Brain microvascular endothelial cell (primary cell): ENCODE data around the gene GSTO1.
A peak's percentile ranks its signal among the peaks of the same experiment; 100 is the strongest.

Experiments
- DNase-seq: peaks from one replicate; pipeline ENCODE4 v3.0.0-alpha.2; 2020
- H3K27ac ChIP-seq: fragments of 250-450 bp; sonication (Bioruptor Pico); 2 replicates; pipeline ENCODE4 v1.5.1; 2020; ENCODE audit warnings: mild to moderate bottlenecking, moderate library complexity
- H3K27me3 ChIP-seq: fragments of 250-450 bp; sonication (Bioruptor Pico); replicated peaks from 2 replicates; pipeline ENCODE4 v1.5.1; 2020; ENCODE audit warnings: mild to moderate bottlenecking
- H3K36me3 ChIP-seq: fragments of 250-450 bp; sonication (Bioruptor Pico); replicated peaks from 2 replicates; pipeline ENCODE4 v1.5.1; 2020; ENCODE audit warnings: mild to moderate bottlenecking
- H3K4me3 ChIP-seq: 2 replicates; pipeline ENCODE4 v1.5.1; 2011; ENCODE audit warnings: low read depth, mild to moderate bottlenecking, control low read depth, low read length, moderate library complexity
- CTCF ChIP-seq: IDR thresholded peaks from 2 replicates; pipeline ENCODE4 v1.5.1; 2011; ENCODE audit warnings: low read depth, mild to moderate bottlenecking, moderate library complexity, low read length, control low read depth, inconsistent platforms; ENCODE audit errors: missing control alignments
- in situ Hi-C: cut with HindIII; loops from 2 replicates; pipeline ENCODE4 v1.10.0; 2017; ENCODE audit warnings: low sequenced_read_pairs, low pct_ligation_motif_present

The GSTO1 gene

GRCh38 chr10:104257235-104257634 is 2.5 kb downstream of the GSTO1 start:
- no peak for DNase-seq
- in situ Hi-C loops = no loop called here
- Histone ChIP-seq H3K27ac (peak overlapping the region; percentile 95), H3K4me3 (peak overlapping the region; percentile 82), H3K36me3 (peaks cover 45% of the 10 kb centered on the region), H3K27me3 (no peaks in the 10 kb centered on the region)
- no peak for TF ChIP-seq CTCF

GRCh38 chr10:104258209-104258608 is 3.5 kb downstream of the GSTO1 start:
- in situ Hi-C loops = no loop called here
- peak overlapping the region; percentile 7 for H3K27ac ChIP-seq
- DNase-seq = no peak
- H3K27me3 ChIP-seq = no peaks in the 10 kb centered on the region
- peaks cover 55% of the 10 kb centered on the region for H3K36me3 ChIP-seq
- TF ChIP-seq CTCF = no peak
- H3K4me3 ChIP-seq = no peak overlapping the region

- TF ChIP-seq CTCF = no peak
- in situ Hi-C loops = no loop called here
- H3K36me3 ChIP-seq = peaks cover 64% of the 10 kb centered on the region
- peak overlapping the region; percentile 76 for H3K27ac ChIP-seq
- no peak overlapping the region for H3K4me3 ChIP-seq
- no peaks in the 10 kb centered on the region for H3K27me3 ChIP-seq
- no peak for DNase-seq
Observed at GRCh38 chr10:104259456-104259855, 4.8 kb downstream of the GSTO1 start.

- Histone ChIP-seq H3K27me3 (no peaks in the 10 kb centered on the region), H3K27ac (peak overlapping the region; percentile 76), H3K36me3 (peaks cover 71% of the 10 kb centered on the region), H3K4me3 (no peak overlapping the region)
- peak; percentile 60 for DNase-seq
- TF ChIP-seq CTCF = no peak
- in situ Hi-C loops = no loop called here
Observed at GRCh38 chr10:104259999-104260774, 5.5 kb downstream of the GSTO1 start.

- Histone ChIP-seq H3K36me3 (peaks cover 77% of the 10 kb centered on the region), H3K4me3 (no peak overlapping the region), H3K27ac (peak overlapping the region; percentile 76), H3K27me3 (no peaks in the 10 kb centered on the region)
- in situ Hi-C loops = no loop called here
- DNase-seq = peak; percentile 71
- no peak for TF ChIP-seq CTCF
Observed at GRCh38 chr10:104260775-104261115, 6.1 kb downstream of the GSTO1 start.

GRCh38 chr10:104262055-104262454 is 7.4 kb downstream of the GSTO1 start:
- peaks cover 88% of the 10 kb centered on the region for H3K36me3 ChIP-seq
- no peak overlapping the region for H3K4me3 ChIP-seq
- no peaks in the 10 kb centered on the region for H3K27me3 ChIP-seq
- no peak for DNase-seq
- in situ Hi-C loops = no loop called here
- no peak for TF ChIP-seq CTCF
- no peak overlapping the region for H3K27ac ChIP-seq
